GM19023 (cell line): ENCODE data around the gene TBC1D24.
"Not testable (repeated sequence)": the region's sequence is repeated elsewhere in the genome, so short reads cannot be mapped to it uniquely, and the experiment has no call there.

Experiments used
- ATAC-seq: cut with Tn5 transposase; IDR thresholded peaks from one replicate; pipeline ENCODE4 v1.9.1; 2021; ENCODE audit warnings: mild to moderate bottlenecking, moderate library complexity; ENCODE audit not compliant: unreplicated experiment

Gene TBC1D24

GRCh38 chr16:2474877-2475412, at the start of gene TBC1D24:
Gene TBC1D24 (plus strand): TSS chr16:2475127. CDS start chr16:2496149, 21,022 bp downstream.
- ATAC-seq = peak; percentile 65

GRCh38 chr16:2425825-2426430, 49.0 kb upstream of the TBC1D24 start:
- no peak for ATAC-seq

GRCh38 chr16:2426941-2427361, 48.0 kb upstream of the TBC1D24 start:
- ATAC-seq = no peak

GRCh38 chr16:2427526-2427925, 47.4 kb upstream of the TBC1D24 start:
- no peak for ATAC-seq

- ATAC-seq = peak; percentile 13
Observed at GRCh38 chr16:2428051-2428783, 46.7 kb upstream of the TBC1D24 start.

GRCh38 chr16:2428784-2429033, 46.2 kb upstream of the TBC1D24 start:
- no peak for ATAC-seq

GRCh38 chr16:2429034-2429770, 45.7 kb upstream of the TBC1D24 start, which contains the start of gene CCNF:
Gene CCNF (plus strand): TSS chr16:2429447. CDS start chr16:2429482, 35 bp downstream.
- ATAC-seq = peak; percentile 89

- ATAC-seq = peak; percentile 8
Observed at GRCh38 chr16:2429771-2430663, 44.9 kb upstream of the TBC1D24 start.

GRCh38 chr16:2432286-2432685, 42.6 kb upstream of the TBC1D24 start:
- no peak for ATAC-seq

- no peak for ATAC-seq
Observed at GRCh38 chr16:2432801-2433505, 42.0 kb upstream of the TBC1D24 start.

GRCh38 chr16:2435236-2435635, 39.7 kb upstream of the TBC1D24 start:
- ATAC-seq = not testable (repeated sequence)

- ATAC-seq = no peak
Observed at GRCh38 chr16:2436110-2436509, 38.8 kb upstream of the TBC1D24 start.

GRCh38 chr16:2437032-2437790, 37.7 kb upstream of the TBC1D24 start:
- no peak for ATAC-seq

- no peak for ATAC-seq
Observed at GRCh38 chr16:2438121-2438520, 36.8 kb upstream of the TBC1D24 start.

GRCh38 chr16:2439598-2439997, 35.3 kb upstream of the TBC1D24 start:
- no peak for ATAC-seq

GRCh38 chr16:2441143-2441804, 33.7 kb upstream of the TBC1D24 start:
- ATAC-seq = not testable (repeated sequence)

GRCh38 chr16:2443555-2443954, 31.4 kb upstream of the TBC1D24 start:
- no peak for ATAC-seq

GRCh38 chr16:2447920-2448583, 26.9 kb upstream of the TBC1D24 start:
- no peak for ATAC-seq
